SU-DHL-6 (cell line): Measurements from ENCODE around the gene TFG.

ENCODE experiments used
- CTCF ChIP-seq: fragments of 200-600 bp; sonication (generic); IDR thresholded peaks from one replicate; pipeline ENCODE4 v1.5.1; 2017; ENCODE audit warnings: antibody characterized with exemption, mild to moderate bottlenecking, low read length, moderate library complexity; ENCODE audit not compliant: insufficient read depth, poor library complexity, severe bottlenecking
- EZH2phosphoT487 ChIP-seq: fragments of 200-600 bp; sonication (generic), shearing (Covaris generic); conservative IDR thresholded peaks from 2 replicates; pipeline ENCODE4 v1.6.1; 2018; ENCODE audit warnings: mild to moderate bottlenecking, antibody characterized with exemption, low read length, moderate library complexity, mixed read lengths

GRCh38 chr3:100743535-100743934 is 34.2 kb downstream of the TFG start:
- TF ChIP-seq CTCF (no peak), EZH2phosphoT487 (no peak)
